HEK293T (cell line): ENCODE results near the gene VAT1.

Source experiments
- CTCF ChIA-PET: fragments of 350-600 bp; formaldehyde crosslinking; extraction: SDS; loops from one replicate; lab custom pipeline; 2021; ENCODE audit warnings: antibody characterized with exemption, inconsistent platforms; lab: Yijun Ruan, JAX
- POLR2A ChIA-PET: fragments of 350-600 bp; formaldehyde crosslinking; extraction: SDS; loops from one replicate; lab custom pipeline; 2020; ENCODE audit warnings: antibody characterized with exemption, inconsistent platforms; lab: Yijun Ruan, JAX
- DNase-seq: peaks from one replicate; pipeline ENCODE4 v3.0.0; 2012; ENCODE audit warnings: mixed read lengths; ENCODE audit errors: extremely low spot score
- ARNT ChIP-seq: fragments of 450-650 bp; IDR thresholded peaks from 2 replicates; pipeline ENCODE4 v1.6.1; 2017; ENCODE audit warnings: mild to moderate bottlenecking
- BHLHE40 ChIP-seq: fragments of 450-650 bp; IDR thresholded peaks from 2 replicates; pipeline ENCODE4 v1.6.1; 2016; ENCODE audit warnings: mild to moderate bottlenecking, moderate library complexity, borderline replicate concordance
- CTBP1 ChIP-seq: fragments of 450-650 bp; IDR thresholded peaks from 2 replicates; pipeline ENCODE4 v1.6.1; 2016; ENCODE audit warnings: borderline replicate concordance
- ELF4 ChIP-seq: fragments of 450-650 bp; IDR thresholded peaks from 2 replicates; pipeline ENCODE4 v1.6.1; 2017; ENCODE audit warnings: antibody characterized with exemption
- FOXA1 ChIP-seq: fragments of 450-650 bp; IDR thresholded peaks from 2 replicates; pipeline ENCODE4 v1.6.1; 2016; ENCODE audit warnings: mild to moderate bottlenecking
- FOXK2 ChIP-seq: fragments of 450-650 bp; IDR thresholded peaks from 2 replicates; pipeline ENCODE4 v1.6.1; 2016; ENCODE audit warnings: mild to moderate bottlenecking
- FOXM1 ChIP-seq: fragments of 450-650 bp; IDR thresholded peaks from 2 replicates; pipeline ENCODE4 v1.6.1; 2017; ENCODE audit warnings: mild to moderate bottlenecking, borderline replicate concordance
- HDGF ChIP-seq: fragments of 450-650 bp; IDR thresholded peaks from 2 replicates; pipeline ENCODE4 v1.6.1; 2017; ENCODE audit warnings: antibody characterized with exemption, borderline replicate concordance
- L3MBTL2 ChIP-seq: fragments of 450-650 bp; conservative IDR thresholded peaks from 2 replicates; pipeline ENCODE4 v1.6.1; 2016; ENCODE audit warnings: mild to moderate bottlenecking
- LEF1 ChIP-seq: fragments of 450-650 bp; IDR thresholded peaks from 2 replicates; pipeline ENCODE4 v1.6.1; 2017; ENCODE audit warnings: mild to moderate bottlenecking, borderline replicate concordance
- NFRKB ChIP-seq: fragments of 450-650 bp; IDR thresholded peaks from 2 replicates; pipeline ENCODE4 v1.6.1; 2016; ENCODE audit warnings: mild to moderate bottlenecking, moderate library complexity
- SP1 ChIP-seq: fragments of 450-650 bp; IDR thresholded peaks from 2 replicates; pipeline ENCODE4 v1.6.1; 2017
- SUZ12 ChIP-seq: fragments of 450-650 bp; IDR thresholded peaks from 2 replicates; pipeline ENCODE4 v1.6.1; 2016; ENCODE audit warnings: mild to moderate bottlenecking
- TARDBP ChIP-seq: fragments of 450-650 bp; IDR thresholded peaks from 2 replicates; pipeline ENCODE4 v1.6.1; 2016
- ZNF384 ChIP-seq: fragments of 450-650 bp; IDR thresholded peaks from 2 replicates; pipeline ENCODE4 v1.6.1; 2016
- TF ChIP-seq, protein P1 (sequence below): fragments of 450-650 bp; IDR thresholded peaks from 2 replicates; pipeline ENCODE4 v1.6.1; 2016

The VAT1 gene

DNA sequence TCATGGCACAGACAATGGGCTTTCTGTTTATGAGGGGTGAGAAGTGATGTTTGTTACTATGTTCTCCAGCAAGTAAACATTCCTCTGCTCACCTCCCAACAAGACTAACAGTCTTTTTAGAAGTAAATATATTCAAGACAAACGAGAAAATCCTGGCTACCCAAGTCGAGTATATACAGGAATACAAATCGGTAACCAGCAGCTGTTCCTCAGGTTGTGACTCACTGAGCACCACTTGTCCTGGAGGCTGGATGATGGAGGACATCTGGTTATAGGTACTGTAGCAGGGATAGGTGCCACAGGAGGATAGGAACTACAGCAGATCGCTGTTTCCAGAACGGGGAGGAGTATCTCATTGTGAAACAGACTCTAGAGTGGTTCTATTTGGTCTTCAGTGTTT is 29.3 kb downstream of the VAT1 start:
- ChIA-PET CTCF (no interaction called here), POLR2A (no interaction called here)
- TF ChIP-seq FOXM1 (no peak), ELF4 (no peak), L3MBTL2 (no peak), CTBP1 (no peak), BHLHE40 (no peak), FOXK2 (no peak), ARNT (no peak), TARDBP (no peak), FOXA1 (no peak), ZNF384 (no peak), NFRKB (no peak), LEF1 (no peak), SUZ12 (no peak)
- TF ChIP-seq, protein P1, sequence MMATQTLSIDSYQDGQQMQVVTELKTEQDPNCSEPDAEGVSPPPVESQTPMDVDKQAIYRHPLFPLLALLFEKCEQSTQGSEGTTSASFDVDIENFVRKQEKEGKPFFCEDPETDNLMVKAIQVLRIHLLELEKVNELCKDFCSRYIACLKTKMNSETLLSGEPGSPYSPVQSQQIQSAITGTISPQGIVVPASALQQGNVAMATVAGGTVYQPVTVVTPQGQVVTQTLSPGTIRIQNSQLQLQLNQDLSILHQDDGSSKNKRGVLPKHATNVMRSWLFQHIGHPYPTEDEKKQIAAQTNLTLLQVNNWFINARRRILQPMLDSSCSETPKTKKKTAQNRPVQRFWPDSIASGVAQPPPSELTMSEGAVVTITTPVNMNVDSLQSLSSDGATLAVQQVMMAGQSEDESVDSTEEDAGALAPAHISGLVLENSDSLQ, result no peak
- no peak for DNase-seq

DNA sequence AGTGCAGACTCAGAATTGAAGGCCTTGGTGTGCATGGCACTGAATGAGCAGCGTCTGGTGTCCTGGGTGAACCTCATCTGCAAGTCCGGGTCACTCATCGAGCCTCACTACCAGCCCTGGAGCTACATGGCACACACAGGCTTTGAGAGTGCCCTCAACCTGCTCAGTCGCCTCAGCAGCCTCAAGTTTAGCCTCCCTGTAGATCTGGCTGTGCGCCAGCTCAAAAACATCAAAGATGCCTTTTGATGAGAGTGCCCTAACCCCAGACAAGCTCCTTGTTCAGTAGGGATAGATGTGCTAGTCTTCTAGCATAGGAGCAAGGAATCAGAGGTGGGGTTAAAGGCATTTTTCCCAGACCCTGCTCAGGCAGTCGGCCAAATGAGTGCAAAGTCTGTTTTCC is 30.7 kb downstream of the VAT1 start:
- DNase-seq, result no peak
- CTCF ChIA-PET, result no interaction called here
- POLR2A ChIA-PET, result no interaction called here
- TF ChIP-seq HDGF (no peak), NFRKB (no peak), ZNF384 (no peak), FOXA1 (no peak), SP1 (no peak), BHLHE40 (no peak), TARDBP (no peak), L3MBTL2 (no peak), LEF1 (no peak), CTBP1 (no peak), ARNT (no peak), SUZ12 (no peak), FOXK2 (no peak), ELF4 (no peak), FOXM1 (no peak)
- TF ChIP-seq, protein P1, result no peak

DNA sequence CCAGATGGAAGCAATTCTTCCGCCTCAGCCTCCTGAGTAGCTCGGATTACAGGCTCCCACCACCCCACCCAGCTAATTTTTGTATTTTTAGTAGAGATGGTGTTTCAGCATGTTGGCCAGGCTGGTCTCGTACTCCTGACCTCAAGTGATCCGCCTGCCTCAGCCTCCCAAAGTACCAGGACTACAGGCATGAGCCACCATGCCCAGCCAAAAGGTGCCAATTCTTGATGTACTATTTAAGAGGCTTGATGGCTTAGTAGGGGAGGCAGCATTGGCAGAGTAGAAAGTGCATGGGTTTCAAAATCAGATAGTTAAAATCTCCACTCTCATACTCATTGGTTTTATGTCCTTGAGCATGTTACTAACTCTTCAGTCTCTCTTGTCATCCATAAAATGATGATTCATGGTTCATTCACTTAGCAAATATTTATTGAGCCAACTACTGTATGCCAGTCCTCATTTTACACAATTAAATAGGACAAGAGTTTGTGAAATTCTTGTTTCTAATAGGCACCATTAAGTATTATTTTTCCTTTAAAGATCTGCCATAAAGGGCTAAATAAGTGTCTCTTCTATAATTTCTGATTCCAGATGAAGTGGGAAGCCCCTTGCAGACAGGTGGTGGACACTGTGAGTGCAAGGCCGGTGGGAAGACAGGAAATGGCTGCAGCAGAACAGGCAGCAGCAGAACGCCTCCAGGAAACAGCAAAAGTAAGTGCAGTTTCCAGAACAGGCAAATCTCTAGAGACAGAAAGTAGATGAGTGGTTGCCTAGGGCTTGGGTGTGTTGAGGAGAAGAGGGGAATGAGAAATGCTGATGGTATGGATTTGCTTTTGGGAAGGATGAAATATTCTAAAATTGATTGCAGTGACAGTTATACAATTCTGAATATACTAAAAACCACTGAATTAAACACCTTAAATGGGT is 32.2 kb downstream of the VAT1 start:
- no peak for TF ChIP-seq CTBP1
- no peak for TF ChIP-seq FOXA1
- TF ChIP-seq L3MBTL2, result no peak
- TF ChIP-seq BHLHE40, result no peak
- TF ChIP-seq TARDBP, result no peak
- no peak for TF ChIP-seq SUZ12
- TF ChIP-seq, protein P1, result no peak
- no peak for TF ChIP-seq SP1
- TF ChIP-seq ARNT, result no peak
- no peak for TF ChIP-seq ZNF384
- no peak for TF ChIP-seq FOXM1
- TF ChIP-seq HDGF, result no peak
- no peak for TF ChIP-seq NFRKB
- TF ChIP-seq FOXK2, result no peak
- no peak for TF ChIP-seq LEF1
- no peak for TF ChIP-seq ELF4
- no peak for DNase-seq
- POLR2A ChIA-PET, result interaction anchor here (1.0 kb wide), 1 partner anchor 12 kb away, joined by 3 read pairs; no protein-coding TSS in a partner anchor
- CTCF ChIA-PET, result no interaction called here

DNA sequence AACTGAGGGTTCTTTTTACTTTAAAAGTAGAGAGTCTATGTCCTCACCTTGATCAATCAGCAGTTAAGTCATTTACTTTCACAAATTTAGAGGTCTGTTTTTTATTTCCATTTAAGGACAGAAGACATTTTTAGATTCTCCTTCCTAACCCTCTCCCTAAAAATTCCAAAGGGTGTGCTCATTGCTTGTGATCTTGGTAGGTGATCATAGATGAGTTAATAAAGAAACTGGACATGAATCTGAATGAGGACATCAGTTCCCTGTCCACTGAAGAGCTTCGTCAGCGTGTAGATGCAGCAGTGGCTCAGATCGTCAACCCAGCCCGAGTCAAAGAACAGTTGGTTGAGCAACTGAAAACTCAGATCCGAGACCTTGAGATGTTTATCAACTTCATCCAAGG is 33.0 kb downstream of the VAT1 start:
- ChIA-PET POLR2A (interaction anchor here (3.0 kb wide), 1 partner anchor 9 kb away, joined by 13 read pairs; the partner anchor contains the start of gene RPL27), CTCF (interaction anchor here (2.5 kb wide), 1 partner anchor 8 kb away, joined by 21 read pairs; the partner anchor contains the start of gene RPL27)
- DNase-seq, result no peak

DNA sequence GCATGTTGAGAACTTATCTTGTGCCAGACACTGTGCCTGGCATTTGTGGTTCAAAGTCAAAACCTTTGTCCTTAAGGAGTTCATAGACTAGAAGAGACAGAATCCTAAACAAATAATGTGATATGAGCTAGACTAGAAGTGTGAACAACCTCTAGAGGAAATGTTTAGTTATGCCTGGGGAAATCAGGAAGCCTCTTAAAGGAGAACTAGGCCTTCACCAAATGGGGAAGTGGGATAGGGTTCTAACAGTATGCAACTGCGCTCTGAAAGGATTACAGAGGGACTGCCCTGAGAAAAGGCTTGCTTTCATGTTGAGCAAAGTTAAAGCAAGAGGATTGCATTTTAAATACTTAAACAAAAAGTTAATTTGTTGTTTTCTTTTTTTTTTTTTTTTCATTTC is 37.0 kb downstream of the VAT1 start:
- POLR2A ChIA-PET, result interaction anchor here (1.1 kb wide), 1 partner anchor 12 kb away, joined by 4 read pairs; the partner anchor contains the start of gene RPL27

More for the DNA sequence above, 33.0 kb downstream of the VAT1 start:
- TF ChIP-seq ZNF384, result no peak
- no peak for TF ChIP-seq NFRKB
- TF ChIP-seq CTBP1, result no peak
- TF ChIP-seq SUZ12, result no peak

More for the DNA sequence above, 37.0 kb downstream of the VAT1 start:
- no peak for DNase-seq
- TF ChIP-seq FOXM1 (no peak), FOXK2 (no peak), LEF1 (no peak), CTBP1 (no peak), TARDBP (no peak), HDGF (no peak), ZNF384 (no peak), SP1 (no peak), BHLHE40 (no peak), NFRKB (no peak), SUZ12 (no peak), ARNT (no peak), ELF4 (no peak)
- TF ChIP-seq, protein P1, result no peak
- CTCF ChIA-PET, result no interaction called here
